GM11168 (cell line): ENCODE data around the gene DHDDS.

ENCODE experiments used
- in situ Hi-C: fragments of 300-500 bp; cut with MboI; formaldehyde crosslinking; loops from one replicate; pipeline ENCODE4 v1.12.0; 2022; ENCODE audit warnings: low sequenced_read_pairs; ENCODE audit not compliant: unreplicated experiment

DHDDS gene

GRCh38 chr1:26413031-26413430, 19.1 kb upstream of the DHDDS start:
- in situ Hi-C loops, result no loop called here

GRCh38 chr1:26417111-26417759, 14.9 kb upstream of the DHDDS start:
- in situ Hi-C loops, result no loop called here

GRCh38 chr1:26418865-26419349, 13.2 kb upstream of the DHDDS start:
- in situ Hi-C loops, result no loop called here

GRCh38 chr1:26419494-26419893, 12.6 kb upstream of the DHDDS start:
- in situ Hi-C loops, result no loop called here

GRCh38 chr1:26429721-26430120, 2.4 kb upstream of the DHDDS start:
- in situ Hi-C loops, result no loop called here

GRCh38 chr1:26432793-26433192, 672 bp downstream of the DHDDS start:
- in situ Hi-C loops, result no loop called here

GRCh38 chr1:26434161-26434752, 2.1 kb downstream of the DHDDS start:
- in situ Hi-C loops, result no loop called here

GRCh38 chr1:26438041-26438440, 5.9 kb downstream of the DHDDS start:
- in situ Hi-C loops, result no loop called here

- in situ Hi-C loops, result no loop called here
Observed at GRCh38 chr1:26440259-26440658, 8.1 kb downstream of the DHDDS start.

GRCh38 chr1:26449868-26450267, 17.7 kb downstream of the DHDDS start:
- in situ Hi-C loops, result no loop called here

- in situ Hi-C loops, result no loop called here
Observed at GRCh38 chr1:26450908-26451307, 18.8 kb downstream of the DHDDS start.

GRCh38 chr1:26452459-26453183, 20.5 kb downstream of the DHDDS start:
- in situ Hi-C loops, result no loop called here

GRCh38 chr1:26459148-26459547, 27.0 kb downstream of the DHDDS start:
- in situ Hi-C loops, result no loop called here

GRCh38 chr1:26459573-26460031, 27.5 kb downstream of the DHDDS start:
- in situ Hi-C loops, result no loop called here

GRCh38 chr1:26468911-26469310, 36.8 kb downstream of the DHDDS start:
- in situ Hi-C loops, result no loop called here

- in situ Hi-C loops, result no loop called here
Observed at GRCh38 chr1:26469558-26469957, 37.4 kb downstream of the DHDDS start.

GRCh38 chr1:26470878-26471497, 38.9 kb downstream of the DHDDS start:
- in situ Hi-C loops, result no loop called here

- in situ Hi-C loops, result no loop called here
Observed at GRCh38 chr1:26471498-26472319, 39.6 kb downstream of the DHDDS start.

GRCh38 chr1:26472320-26472900, 40.3 kb downstream of the DHDDS start, which contains the start of gene HMGN2:
TSS of gene HMGN2 (plus strand) at chr1:26472440. CDS start at chr1:26472613, 173 bp downstream.
- in situ Hi-C loops, result no loop called here
